HCT116 (cell line): ENCODE data around the gene GSTA4. TPM values are rescaled to one million over a fixed set of nuclear protein-coding genes. Genes with fewer than 3 reads are reported as not detected.

ENCODE experiments used
- ATAC-seq: fragments of 200-7000 bp; cut with Tn5 transposase; 2 replicates; pipeline ENCODE4 v1.9.1; 2020; ENCODE audit warnings: mild to moderate bottlenecking, moderate library complexity
- BruUV-seq: library from RNA; stranded (reverse); fragments of 400-500 nt; replicated peaks from 2 replicates; lab custom pipeline; 2021; lab: Mats Ljungman, UMichigan
- CTCF ChIA-PET: fragments of 300-600 bp; sonication (Branson Sonifier 250); formaldehyde crosslinking; loops from one replicate; lab custom pipeline; 2021; ENCODE audit warnings: antibody characterized with exemption; lab: Charles Lee
- POLR2A ChIA-PET: fragments of 300-600, 350-600 bp; sonication (Branson Sonifier 250); formaldehyde crosslinking; loops from one replicate; lab custom pipeline; 2021; ENCODE audit warnings: antibody characterized with exemption; lab: Charles Lee
- RAD21 ChIA-PET, 2 experiments: fragments of 300-600 bp; sonication (Branson Sonifier 250); formaldehyde crosslinking; loops; one replicate each; lab custom pipeline; 2023; ENCODE audit warnings: low total read pairs in 2 of 2; ENCODE audit not compliant: uncharacterized antibody in 2 of 2, unreplicated experiment in 2 of 2, low non-redundant PET in 1 of 2; lab: Charles Lee
- DNase-seq: peaks from one replicate; pipeline ENCODE4 v3.0.0-alpha.2; 2010; ENCODE audit warnings: low read depth, low spot score
- H2AFZ ChIP-seq: fragments of 200-600 bp; shearing (Covaris generic), sonication (generic); 2 replicates; pipeline ENCODE4 v1.6.1; 2017; ENCODE audit warnings: low read depth, mixed run types, mixed read lengths, antibody characterized with exemption, low read length; ENCODE audit not compliant: poor library complexity, severe bottlenecking
- H3K27ac ChIP-seq: 2 replicates; pipeline ENCODE4 v1.5.1; 2012; ENCODE audit warnings: low read depth, low read length
- H3K27me3 ChIP-seq: fragments of 200-600 bp; sonication (generic); 2 replicates; pipeline ENCODE4 v1.6.1; 2016; ENCODE audit warnings: mixed run types, low read length, mixed read lengths; ENCODE audit not compliant: insufficient read depth
- H3K36me3 ChIP-seq, 2 experiments: fragments of 200-500 bp in 1 of 2; fragments of 200-600 bp in 1 of 2; sonication (Bioruptor generic) in 1 of 2; sonication (generic) in 1 of 2; 2 replicates each; pipeline versions ENCODE4 v1.5.1 to v1.6.1; 2014 to 2016; ENCODE audit warnings: low read length in 2 of 2, inconsistent platforms in 1 of 2, mixed read lengths in 1 of 2, mixed run types in 1 of 2; ENCODE audit not compliant: insufficient read depth in 2 of 2, control insufficient read depth in 1 of 2
- H3K4me1 ChIP-seq, 2 experiments: fragments of 200-600 bp in 1 of 2; sonication (generic) in 1 of 2; 2 replicates each; pipeline versions ENCODE4 v1.5.1 to v1.6.1; 2012 to 2017; ENCODE audit warnings: low read length in 2 of 2, inconsistent platforms in 1 of 2, mild to moderate bottlenecking in 1 of 2, mixed read lengths in 1 of 2, mixed run types in 1 of 2, moderate library complexity in 1 of 2; ENCODE audit not compliant: insufficient read depth in 2 of 2, control insufficient read depth in 1 of 2
- H3K4me2 ChIP-seq: fragments of 200-600 bp; sonication (generic); 2 replicates; pipeline ENCODE4 v1.6.1; 2017; ENCODE audit warnings: mixed run types, low read length, mixed read lengths
- H3K4me3 ChIP-seq, 2 experiments: fragments of 200-600 bp in 1 of 2; sonication (generic) in 1 of 2; replicated peaks in 1 of 2; 2 replicates each; pipeline ENCODE4 v1.5.1; 2011 to 2016; ENCODE audit warnings: low read length in 2 of 2, control low read depth in 1 of 2, low read depth in 1 of 2, mild to moderate bottlenecking in 1 of 2, mixed read lengths in 1 of 2, mixed run types in 1 of 2
- H3K79me2 ChIP-seq: fragments of 200-600 bp; sonication (generic); 2 replicates; pipeline ENCODE4 v1.6.1; 2017; ENCODE audit warnings: mild to moderate bottlenecking, mixed run types, low read length, moderate library complexity, mixed read lengths; ENCODE audit not compliant: insufficient read depth
- H3K9ac ChIP-seq: fragments of 200-600 bp; sonication (generic); 2 replicates; pipeline ENCODE4 v1.6.1; 2016; ENCODE audit warnings: low read length, mixed read lengths
- H3K9me2 ChIP-seq: fragments of 200-600 bp; sonication (generic), shearing (Covaris generic); 2 replicates; pipeline ENCODE4 v1.6.1; 2017; ENCODE audit warnings: mixed run types, mild to moderate bottlenecking, moderate library complexity; ENCODE audit not compliant: insufficient read depth
- H3K9me3 ChIP-seq, 2 experiments: fragments of 200-500 bp in 1 of 2; fragments of 200-600 bp in 1 of 2; sonication (Bioruptor generic) in 1 of 2; sonication (generic) in 1 of 2; 2 replicates each; pipeline ENCODE4 v1.6.1; 2014 to 2017; ENCODE audit warnings: low read length in 2 of 2, mixed read lengths in 2 of 2, inconsistent platforms in 1 of 2, low read depth in 1 of 2, mild to moderate bottlenecking in 1 of 2, mixed run types in 1 of 2, moderate library complexity in 1 of 2; ENCODE audit not compliant: control insufficient read depth in 1 of 2, insufficient read depth in 1 of 2
- H4K20me1 ChIP-seq: fragments of 200-600 bp; sonication (generic), shearing (Covaris generic); 2 replicates; pipeline ENCODE4 v1.6.1; 2017; ENCODE audit warnings: mixed run types, mild to moderate bottlenecking, moderate library complexity; ENCODE audit not compliant: insufficient read depth
- EGR1 ChIP-seq: IDR thresholded peaks from 2 replicates; pipeline ENCODE4 v1.6.1; 2012; ENCODE audit warnings: low read depth
- ELF1 ChIP-seq: IDR thresholded peaks from 2 replicates; pipeline ENCODE4 v1.6.1; 2012; ENCODE audit warnings: low read depth, borderline replicate concordance
- FOSL1 ChIP-seq: IDR thresholded peaks from 2 replicates; pipeline ENCODE4 v1.6.1; 2012; ENCODE audit warnings: low read depth
- MAX ChIP-seq: IDR thresholded peaks from 2 replicates; pipeline ENCODE4 v1.6.1; 2012
- POLR2A ChIP-seq: IDR thresholded peaks from 2 replicates; pipeline ENCODE4 v1.7.0; 2011; ENCODE audit warnings: borderline replicate concordance; ENCODE audit not compliant: insufficient read depth, insufficient read length; ENCODE audit errors: extremely low read depth
- POLR2AphosphoS5 ChIP-seq: IDR thresholded peaks from 2 replicates; pipeline ENCODE4 v1.6.1; 2011; ENCODE audit warnings: mild to moderate bottlenecking, low read depth, low read length, moderate library complexity
- RAD21 ChIP-seq: IDR thresholded peaks from 2 replicates; pipeline ENCODE4 v1.6.1; 2012; ENCODE audit warnings: low read depth, mild to moderate bottlenecking
- SRF ChIP-seq: IDR thresholded peaks from 2 replicates; pipeline ENCODE4 v1.6.1; 2012; ENCODE audit warnings: low read depth
- TCF7L2 ChIP-seq: IDR thresholded peaks from 2 replicates; pipeline ENCODE4 v1.7.0; 2011; ENCODE audit warnings: borderline replicate concordance, inconsistent platforms; ENCODE audit not compliant: insufficient read depth, insufficient read length; ENCODE audit errors: extremely low read depth
- YY1 ChIP-seq: IDR thresholded peaks from 2 replicates; pipeline ENCODE4 v1.6.1; 2011; ENCODE audit warnings: low read length, low read depth, moderate library complexity, mild to moderate bottlenecking; ENCODE audit not compliant: insufficient replicate concordance; ENCODE audit errors: extremely low read depth
- intact Hi-C: fragments of 100-400 bp; cut with micrococcal nuclease; formaldehyde crosslinking; loops from 2 replicates; pipeline ENCODE4 v1.10.0; 2022
- total RNA-seq: library from RNA; stranded (reverse); gene quantifications from one replicate; pipeline ENCODE4 v1.2.1, GENCODE V29; 2021; ENCODE audit not compliant: unreplicated experiment
- TF ChIP-seq, protein P1 (sequence below): IDR thresholded peaks from 2 replicates; pipeline ENCODE4 v1.6.1; 2011; ENCODE audit warnings: mild to moderate bottlenecking, low read length, moderate library complexity; ENCODE audit not compliant: insufficient replicate concordance; ENCODE audit errors: extremely low read depth

The GSTA4 gene
- total RNA-seq, 1 experiment from 2014 or later = 2.2 TPM

DNA sequence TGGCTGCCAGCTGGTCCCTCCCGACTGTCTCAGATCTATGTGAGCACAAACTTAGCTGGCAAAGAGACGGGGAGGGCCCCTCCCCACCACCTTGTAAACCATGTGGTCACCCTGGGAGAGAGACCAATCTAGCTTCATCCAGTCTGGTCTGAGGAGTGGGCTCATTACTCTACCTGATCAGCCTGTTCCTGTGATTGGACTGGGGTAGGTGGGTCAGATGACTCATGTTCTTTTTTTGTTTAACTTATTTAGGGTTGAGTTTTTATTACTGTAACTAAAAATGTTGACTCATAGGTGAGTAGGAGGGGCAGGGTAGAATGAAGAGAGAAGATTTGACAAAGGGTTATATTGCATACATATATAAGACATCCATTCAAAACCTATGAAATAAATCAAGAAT is 4.7 kb downstream of the GSTA4 start:
- no peak for TF ChIP-seq POLR2A
- TF ChIP-seq TCF7L2 = no peak
- no peak for TF ChIP-seq ELF1
- TF ChIP-seq POLR2AphosphoS5 = no peak
- TF ChIP-seq, protein P1, sequence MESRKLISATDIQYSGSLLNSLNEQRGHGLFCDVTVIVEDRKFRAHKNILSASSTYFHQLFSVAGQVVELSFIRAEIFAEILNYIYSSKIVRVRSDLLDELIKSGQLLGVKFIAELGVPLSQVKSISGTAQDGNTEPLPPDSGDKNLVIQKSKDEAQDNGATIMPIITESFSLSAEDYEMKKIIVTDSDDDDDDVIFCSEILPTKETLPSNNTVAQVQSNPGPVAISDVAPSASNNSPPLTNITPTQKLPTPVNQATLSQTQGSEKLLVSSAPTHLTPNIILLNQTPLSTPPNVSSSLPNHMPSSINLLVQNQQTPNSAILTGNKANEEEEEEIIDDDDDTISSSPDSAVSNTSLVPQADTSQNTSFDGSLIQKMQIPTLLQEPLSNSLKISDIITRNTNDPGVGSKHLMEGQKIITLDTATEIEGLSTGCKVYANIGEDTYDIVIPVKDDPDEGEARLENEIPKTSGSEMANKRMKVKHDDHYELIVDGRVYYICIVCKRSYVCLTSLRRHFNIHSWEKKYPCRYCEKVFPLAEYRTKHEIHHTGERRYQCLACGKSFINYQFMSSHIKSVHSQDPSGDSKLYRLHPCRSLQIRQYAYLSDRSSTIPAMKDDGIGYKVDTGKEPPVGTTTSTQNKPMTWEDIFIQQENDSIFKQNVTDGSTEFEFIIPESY = no peak
- TF ChIP-seq YY1 = no peak
- no peak for TF ChIP-seq FOSL1
- TF ChIP-seq SRF = no peak
- no peak for TF ChIP-seq RAD21
- TF ChIP-seq EGR1 = no peak
- TF ChIP-seq MAX = no peak
- Histone ChIP-seq H2AFZ (peak overlapping the region; percentile 57), H3K4me1 (peaks cover 8 to 17% of the 10 kb centered on the region in 2 experiments; a peak in 3 of 4 replicates), H3K9me2 (no peaks in the 10 kb centered on the region), H3K4me3 (no peak overlapping the region), H3K9ac (no peak overlapping the region), H3K79me2 (no peaks in the 10 kb centered on the region), H4K20me1 (no peaks in the 10 kb centered on the region), H3K27ac (no peak overlapping the region), H3K9me3 (no peaks in the 10 kb centered on the region), H3K4me2 (peak overlapping the region; percentile 30), H3K27me3 (no peaks in the 10 kb centered on the region), H3K36me3 (no peaks in the 10 kb centered on the region)
- CTCF ChIA-PET = no interaction called here
- intact Hi-C loops = loop anchor here (10.0 kb wide), 1 partner anchor 494 kb away; no protein-coding TSS in a partner anchor
- ATAC-seq (no peak), DNase-seq (no peak)
- RAD21 ChIA-PET = no interaction called here
- POLR2A ChIA-PET = no interaction called here
- no TSS peak for BruUV-seq
